ENCODE results near the gene MCM3AP.

DNA sequence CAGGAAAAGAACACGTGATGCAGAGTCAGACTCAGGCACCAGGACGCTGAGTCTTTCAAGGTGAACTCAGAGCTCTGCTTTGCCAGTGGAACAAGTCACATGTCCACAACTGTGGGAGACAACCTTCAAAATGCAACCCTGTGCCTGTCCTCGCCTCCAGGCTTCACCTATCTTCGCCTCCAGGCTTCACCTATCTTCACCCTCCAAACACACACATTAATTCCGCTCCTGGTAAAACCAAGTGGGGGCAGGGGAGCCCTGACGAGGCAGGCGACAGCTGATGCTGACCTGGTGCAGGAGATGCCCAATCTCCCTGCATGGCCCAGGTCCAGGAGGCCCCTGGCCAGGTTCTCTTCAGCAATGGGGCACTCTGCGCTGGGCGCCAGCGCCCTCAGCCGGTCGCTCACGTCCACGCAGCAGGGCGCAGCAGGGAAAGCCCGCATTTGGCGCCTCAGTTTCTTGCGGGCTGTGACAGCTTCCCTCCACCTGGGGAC, 28.9 kb downstream of the MCM3AP start:
- TF ChIP-seq, protein P1, sequence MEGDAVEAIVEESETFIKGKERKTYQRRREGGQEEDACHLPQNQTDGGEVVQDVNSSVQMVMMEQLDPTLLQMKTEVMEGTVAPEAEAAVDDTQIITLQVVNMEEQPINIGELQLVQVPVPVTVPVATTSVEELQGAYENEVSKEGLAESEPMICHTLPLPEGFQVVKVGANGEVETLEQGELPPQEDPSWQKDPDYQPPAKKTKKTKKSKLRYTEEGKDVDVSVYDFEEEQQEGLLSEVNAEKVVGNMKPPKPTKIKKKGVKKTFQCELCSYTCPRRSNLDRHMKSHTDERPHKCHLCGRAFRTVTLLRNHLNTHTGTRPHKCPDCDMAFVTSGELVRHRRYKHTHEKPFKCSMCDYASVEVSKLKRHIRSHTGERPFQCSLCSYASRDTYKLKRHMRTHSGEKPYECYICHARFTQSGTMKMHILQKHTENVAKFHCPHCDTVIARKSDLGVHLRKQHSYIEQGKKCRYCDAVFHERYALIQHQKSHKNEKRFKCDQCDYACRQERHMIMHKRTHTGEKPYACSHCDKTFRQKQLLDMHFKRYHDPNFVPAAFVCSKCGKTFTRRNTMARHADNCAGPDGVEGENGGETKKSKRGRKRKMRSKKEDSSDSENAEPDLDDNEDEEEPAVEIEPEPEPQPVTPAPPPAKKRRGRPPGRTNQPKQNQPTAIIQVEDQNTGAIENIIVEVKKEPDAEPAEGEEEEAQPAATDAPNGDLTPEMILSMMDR (IDR thresholded peaks at IDR 0.05; ENCODE audit: insufficient read depth, low read length, poor library complexity, severe bottlenecking), result no peak
- no peak for TF ChIP-seq EZH2phosphoT487 (conservative IDR thresholded peaks at IDR 0.05; ENCODE audit: low read length)

All from SU-DHL-6 (cell line).